Brain pericyte (primary cell): ENCODE data around the gene HNRNPCL2.
"Not testable (repeated sequence)": the region's sequence is repeated elsewhere in the genome, so short reads cannot be mapped to it uniquely, and the experiment has no call there.

Experiments
- DNase-seq: peaks from one replicate; pipeline ENCODE4 v3.0.0-alpha.2; 2012; ENCODE audit warnings: low read depth, low spot score

Gene HNRNPCL2

GRCh38 chr1:13116754-13117153, at the start of gene HNRNPCL2:
HNRNPCL2 (minus strand) TSS chr1:13116854; CDS start chr1:13116400, 454 bp downstream.
- DNase-seq = not testable (repeated sequence)

GRCh38 chr1:13165531-13165930, 48.9 kb upstream of the HNRNPCL2 start, which contains the start of gene HNRNPCL4:
HNRNPCL4 (minus strand) TSS chr1:13165631; CDS start chr1:13165467, 164 bp downstream.
- not testable (repeated sequence) for DNase-seq

GRCh38 chr1:13155909-13156308, 39.3 kb upstream of the HNRNPCL2 start, which contains the start of gene PRAMEF26:
PRAMEF26 (minus strand) TSS chr1:13156009; CDS start chr1:13153095, 2,914 bp downstream.
- not testable (repeated sequence) for DNase-seq

GRCh38 chr1:13070474-13070873, 46.2 kb downstream of the HNRNPCL2 start, which contains the start of gene PRAMEF25:
PRAMEF25 (plus strand) TSS chr1:13070774; CDS start chr1:13073694, 2,920 bp downstream.
- DNase-seq = not testable (repeated sequence)
